ENCODE measurements around the gene CTDSP2. TPM values are rescaled to one million over a fixed set of nuclear protein-coding genes. Genes with fewer than 3 reads are reported as not detected.

Gene CTDSP2
- total and polyA plus RNA-seq, 2 donors (not counting 3 experiments of a cell fraction or from before 2014, with no cell fraction given), result 142 to 146 TPM

GRCh38 chr12:57780284-57780897 lies 66.1 kb downstream of the CTDSP2 start:
- Histone ChIP-seq H3K4me2 (ENCODE audit: insufficient read depth, low read length) (no peak overlapping the region), H3K4me1 (ENCODE audit: control insufficient read depth, extremely low read depth, insufficient read depth, low read length) (peaks cover 7% of the 10 kb centered on the region), H2AFZ (ENCODE audit: low read depth, low read length) (no peak overlapping the region), H3K4me3 (replicated peaks in 1 of 3; ENCODE audit: insufficient read depth in 1 of 3, low read depth in 1 of 3, low read length in 3 of 3) (no peak overlapping the region), H3K36me3 (ENCODE audit: control insufficient read depth in 2 of 2, extremely low read depth in 1 of 2, insufficient read depth in 2 of 2, low read length in 2 of 2) (peaks cover 0 to 5% of the 10 kb centered on the region in 2 experiments), H3K27ac (ENCODE audit: insufficient read depth, low read depth, low read length) (no peak overlapping the region), H3K9me1 (replicated peaks; ENCODE audit: control insufficient read depth, extremely low read depth, insufficient read depth, low read length) (no peaks in the 10 kb centered on the region), H3K9me3 (replicated peaks; ENCODE audit: control insufficient read depth, insufficient read depth, low read length) (no peaks in the 10 kb centered on the region), H3K27me3 (ENCODE audit: control insufficient read depth in 2 of 2, insufficient read depth in 2 of 2, low read length in 2 of 2) (no peaks in the 10 kb centered on the region), H4K20me1 (replicated peaks; ENCODE audit: control insufficient read depth, extremely low read depth, insufficient read depth, low read length) (no peaks in the 10 kb centered on the region), H3K9ac (replicated peaks; ENCODE audit: extremely low read depth, insufficient read depth, low read length) (no peak overlapping the region), H3K79me2 (ENCODE audit: control insufficient read depth, insufficient read depth, low read length) (peaks cover 14% of the 10 kb centered on the region)
- CTCF ChIA-PET, result interaction anchor here (1.0 to 3.2 kb wide), 3 partner anchors 23 to 54 kb away, joined by 3 to 12 read pairs (median 8); no protein-coding TSS in a partner anchor
- intact Hi-C loops (cut with micrococcal nuclease), result no loop called here
- POLR2A ChIA-PET, result interaction anchor here (0.6 kb wide), 1 partner anchor 37 kb away, joined by 4 read pairs; no protein-coding TSS in a partner anchor
- no TSS peak for BruUV-seq (replicated peaks)
- no peak for FAIRE-seq
- TF ChIP-seq CTCF (IDR thresholded peaks at IDR 0.05; ENCODE audit: extremely low read depth in 1 of 2, insufficient read depth in 1 of 2, low read depth in 1 of 2, low read length in 2 of 2), result no peak
- TF ChIP-seq POLR2AphosphoS5 (IDR thresholded peaks at IDR 0.05; ENCODE audit: insufficient read depth, low read depth, low read length), result no peak
- no peak for TF ChIP-seq MYC (IDR thresholded peaks at IDR 0.05; ENCODE audit: low read depth, low read length)
- no peak for TF ChIP-seq FOS (IDR thresholded peaks at IDR 0.05; ENCODE audit: borderline replicate concordance, insufficient read depth, low read length)
- TF ChIP-seq GATA2 (IDR thresholded peaks at IDR 0.05; ENCODE audit: insufficient read depth, insufficient read length, low read depth, low read length), result no peak
- TF ChIP-seq JUN (IDR thresholded peaks at IDR 0.05; ENCODE audit: borderline replicate concordance, insufficient read depth, insufficient read length, low read depth), result no peak
- TF ChIP-seq MAX (IDR thresholded peaks at IDR 0.05; ENCODE audit: insufficient read depth, insufficient read length), result no peak
- TF ChIP-seq EZH2 (IDR thresholded peaks at IDR 0.05; ENCODE audit: borderline replicate concordance, low read depth, low read length, severe bottlenecking), result no peak
- TF ChIP-seq POLR2A (IDR thresholded peaks at IDR 0.05; ENCODE audit: low read depth, low read length), result no peak
- no peak for DNase-seq (ENCODE audit: low read depth, low spot score)
- dilution Hi-C loops (cut with MboI; ENCODE audit: extremely low pct_ligation_motif_present, low sequenced_read_pairs), result no loop called here
